ENCODE results near the gene ANKRD60.

GRCh38 chr20:58268936-58269619, 40.6 kb upstream of the ANKRD60 start:
- TF ChIP-seq, protein P1, sequence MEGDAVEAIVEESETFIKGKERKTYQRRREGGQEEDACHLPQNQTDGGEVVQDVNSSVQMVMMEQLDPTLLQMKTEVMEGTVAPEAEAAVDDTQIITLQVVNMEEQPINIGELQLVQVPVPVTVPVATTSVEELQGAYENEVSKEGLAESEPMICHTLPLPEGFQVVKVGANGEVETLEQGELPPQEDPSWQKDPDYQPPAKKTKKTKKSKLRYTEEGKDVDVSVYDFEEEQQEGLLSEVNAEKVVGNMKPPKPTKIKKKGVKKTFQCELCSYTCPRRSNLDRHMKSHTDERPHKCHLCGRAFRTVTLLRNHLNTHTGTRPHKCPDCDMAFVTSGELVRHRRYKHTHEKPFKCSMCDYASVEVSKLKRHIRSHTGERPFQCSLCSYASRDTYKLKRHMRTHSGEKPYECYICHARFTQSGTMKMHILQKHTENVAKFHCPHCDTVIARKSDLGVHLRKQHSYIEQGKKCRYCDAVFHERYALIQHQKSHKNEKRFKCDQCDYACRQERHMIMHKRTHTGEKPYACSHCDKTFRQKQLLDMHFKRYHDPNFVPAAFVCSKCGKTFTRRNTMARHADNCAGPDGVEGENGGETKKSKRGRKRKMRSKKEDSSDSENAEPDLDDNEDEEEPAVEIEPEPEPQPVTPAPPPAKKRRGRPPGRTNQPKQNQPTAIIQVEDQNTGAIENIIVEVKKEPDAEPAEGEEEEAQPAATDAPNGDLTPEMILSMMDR (IDR thresholded peaks at IDR 0.05) = no peak
- TF ChIP-seq POLR2A (IDR thresholded peaks at IDR 0.05) = no peak

Data from lower leg skin (tissue), 3 donors.